H9 (cell line): ENCODE results near the gene SEMA3E. TPM values are rescaled to one million over a fixed set of nuclear protein-coding genes. Genes with fewer than 3 reads are reported as not detected.

Experiments
- DNase-seq: peaks from one replicate; pipeline ENCODE4 v3.0.0-alpha.2; 2017
- H2AFZ ChIP-seq: one replicate; pipeline ENCODE4 v1.6.1; 2013; ENCODE audit warnings: mild to moderate bottlenecking, low read length, control low read depth, moderate library complexity
- H2AK5ac ChIP-seq: 2 replicates; pipeline ENCODE4 v1.6.1; 2013; ENCODE audit warnings: low read length, control low read depth, mixed read lengths; ENCODE audit not compliant: insufficient read length
- H2BK120ac ChIP-seq: one replicate; pipeline ENCODE4 v1.6.1; 2013; ENCODE audit warnings: low read depth, mild to moderate bottlenecking, low read length, control low read depth, inconsistent platforms; ENCODE audit not compliant: poor library complexity, severe bottlenecking
- H2BK12ac ChIP-seq: 2 replicates; pipeline ENCODE4 v1.6.1; 2013; ENCODE audit warnings: low read length, control low read depth, mixed read lengths, low read depth; ENCODE audit not compliant: insufficient read length
- H2BK15ac ChIP-seq: 2 replicates; pipeline ENCODE4 v1.6.1; 2013; ENCODE audit warnings: low read depth, low read length, control low read depth
- H2BK20ac ChIP-seq: one replicate; pipeline ENCODE4 v1.6.1; 2013; ENCODE audit warnings: low read depth, mild to moderate bottlenecking, low read length, control low read depth, inconsistent platforms; ENCODE audit not compliant: poor library complexity, severe bottlenecking
- H2BK5ac ChIP-seq: 2 replicates; pipeline ENCODE4 v1.6.1; 2013; ENCODE audit warnings: low read length, control low read depth, mixed read lengths; ENCODE audit not compliant: insufficient read length
- H3K14ac ChIP-seq: 2 replicates; pipeline ENCODE4 v1.6.1; 2013; ENCODE audit warnings: low read length, control low read depth; ENCODE audit not compliant: insufficient read depth
- H3K18ac ChIP-seq: 2 replicates; pipeline ENCODE4 v1.6.1; 2013; ENCODE audit warnings: low read depth, mild to moderate bottlenecking, mixed read lengths, low read length, control low read depth; ENCODE audit not compliant: insufficient read length
- H3K23ac ChIP-seq: 2 replicates; pipeline ENCODE4 v1.6.1; 2013; ENCODE audit warnings: low read length, control low read depth, mixed read lengths, low read depth; ENCODE audit not compliant: insufficient read length
- H3K23me2 ChIP-seq: 2 replicates; pipeline ENCODE4 v1.6.1; 2013; ENCODE audit warnings: low read depth, mild to moderate bottlenecking, mixed read lengths, low read length, control low read depth; ENCODE audit not compliant: insufficient read length, poor library complexity, severe bottlenecking
- H3K27ac ChIP-seq: 2 replicates; pipeline ENCODE4 v1.5.1; 2013; ENCODE audit warnings: low read length, control low read depth, mixed read lengths, low read depth; ENCODE audit not compliant: insufficient read length
- H3K27me3 ChIP-seq: 2 replicates; pipeline ENCODE4 v1.6.1; 2013; ENCODE audit warnings: low read length, control low read depth, inconsistent platforms; ENCODE audit not compliant: insufficient read depth
- H3K4ac ChIP-seq: 2 replicates; pipeline ENCODE4 v1.6.1; 2013; ENCODE audit warnings: low read depth, mild to moderate bottlenecking, control low read depth, inconsistent platforms, low read length, moderate library complexity
- H3K4me1 ChIP-seq: 2 replicates; pipeline ENCODE4 v1.6.1; 2013; ENCODE audit warnings: low read length, control low read depth, inconsistent platforms; ENCODE audit not compliant: insufficient read depth
- H3K4me2 ChIP-seq: 2 replicates; pipeline ENCODE4 v1.6.1; 2013; ENCODE audit warnings: low read length, control low read depth, mixed read lengths; ENCODE audit not compliant: insufficient read length, insufficient read depth
- H3K56ac ChIP-seq: 2 replicates; pipeline ENCODE4 v1.6.1; 2013; ENCODE audit warnings: low read depth, mild to moderate bottlenecking, mixed read lengths, low read length, control low read depth; ENCODE audit not compliant: insufficient read length
- H3K79me1 ChIP-seq: 2 replicates; pipeline ENCODE4 v1.6.1; 2013; ENCODE audit warnings: low read depth, mild to moderate bottlenecking, moderate library complexity, low read length, control low read depth, inconsistent platforms; ENCODE audit not compliant: insufficient read depth, poor library complexity, severe bottlenecking
- H3K79me2 ChIP-seq: 2 replicates; pipeline ENCODE4 v1.6.1; 2013; ENCODE audit warnings: low read length, control low read depth, inconsistent platforms; ENCODE audit not compliant: insufficient read depth
- H3K9ac ChIP-seq: 2 replicates; pipeline ENCODE4 v1.6.1; 2013; ENCODE audit warnings: low read length, control low read depth, mixed read lengths; ENCODE audit not compliant: insufficient read length; ENCODE audit errors: extremely low read depth
- H3K9me3 ChIP-seq: one replicate; pipeline ENCODE4 v1.6.1; 2013; ENCODE audit warnings: low read depth, low read length, inconsistent platforms; ENCODE audit not compliant: control insufficient read depth
- H3T11ph ChIP-seq: one replicate; pipeline ENCODE4 v1.6.1; 2013; ENCODE audit warnings: mild to moderate bottlenecking, low read length, control low read depth, inconsistent platforms
- H4K20me1 ChIP-seq: one replicate; pipeline ENCODE4 v1.6.1; 2013; ENCODE audit not compliant: control insufficient read depth, insufficient read length, insufficient read depth
- H4K5ac ChIP-seq: 2 replicates; pipeline ENCODE4 v1.6.1; 2013; ENCODE audit warnings: low read depth, mild to moderate bottlenecking, mixed read lengths, low read length, control low read depth; ENCODE audit not compliant: insufficient read length
- H4K8ac ChIP-seq: replicated peaks from 2 replicates; pipeline ENCODE4 v1.6.1; 2013; ENCODE audit warnings: low read length, control low read depth, mixed read lengths, low read depth; ENCODE audit not compliant: insufficient read length
- H4K91ac ChIP-seq: 2 replicates; pipeline ENCODE4 v1.6.1; 2013; ENCODE audit warnings: low read depth, mild to moderate bottlenecking, moderate library complexity, mixed read lengths, low read length, control low read depth; ENCODE audit not compliant: insufficient read length
- H3K27ac Mint-ChIP-seq, 3 experiments: 2 replicates in 2 of 3; 3 replicates in 1 of 3; pipeline ENCODE4 v1.8.0; 2020 to 2021; ENCODE audit warnings: mixed read lengths in 3 of 3, mild to moderate bottlenecking in 1 of 3, moderate library complexity in 1 of 3
- H3K27me3 Mint-ChIP-seq: 2 replicates; pipeline ENCODE4 v1.8.0; 2021; ENCODE audit warnings: low read depth, mild to moderate bottlenecking, moderate library complexity, mixed read lengths
- H3K36me3 Mint-ChIP-seq, 3 experiments: 2 replicates in 2 of 3; 3 replicates in 1 of 3; pipeline ENCODE4 v1.8.0; 2020 to 2021; ENCODE audit warnings: low read depth in 3 of 3, mixed read lengths in 3 of 3; ENCODE audit not compliant: insufficient read depth in 1 of 3
- H3K4me1 Mint-ChIP-seq, 2 experiments: 2 replicates each; pipeline ENCODE4 v1.8.0; 2020; ENCODE audit warnings: mixed read lengths in 2 of 2
- H3K4me3 Mint-ChIP-seq, 2 experiments: 2 replicates in 1 of 2; 3 replicates in 1 of 2; pipeline ENCODE4 v1.8.0; 2020 to 2021; ENCODE audit warnings: mild to moderate bottlenecking in 2 of 2, mixed read lengths in 2 of 2, moderate library complexity in 1 of 2
- H3K9me3 Mint-ChIP-seq, 2 experiments: 2 replicates in 1 of 2; 3 replicates in 1 of 2; pipeline ENCODE4 v1.8.0; 2020; ENCODE audit warnings: mild to moderate bottlenecking in 2 of 2, mixed read lengths in 2 of 2, moderate library complexity in 1 of 2
- CTCF ChIP-seq: fragments of 200-600 bp; sonication (generic); conservative IDR thresholded peaks from 3 replicates; pipeline ENCODE4 v1.8.0; 2021; ENCODE audit warnings: antibody characterized with exemption, mild to moderate bottlenecking
- WGBS: extraction: QIAGEN DNeasy Blood & Tissue Kit; methylation state at CpG from one replicate; pipeline ENCODE4 v1.1.7; 2013; ENCODE audit warnings: missing lambda C conversion rate, low lambda C conversion rate, mixed read lengths; ENCODE audit not compliant: insufficient read length; ENCODE audit errors: extremely low coverage; 5-methylcytosine and 5-hydroxymethylcytosine counted together
- total RNA-seq: library from RNA; stranded (reverse); gene quantifications from 2 replicates; pipeline ENCODE4 v1.2.1, GENCODE V29; 2021

Gene SEMA3E
- total RNA-seq, 1 experiment from 2014 or later: 0.39 TPM

GRCh38 chr7:83633516-83633915 lies 15.4 kb downstream of the SEMA3E start:
- no CpG with 5 or more reads among the region's 2 CpGs for whole genome bisulfite sequencing
- Histone ChIP-seq H3K23ac (no peak overlapping the region), H3K79me2 (no peaks in the 10 kb centered on the region), H2BK120ac (no peak overlapping the region), H3K79me1 (no peaks in the 10 kb centered on the region), H3K4me2 (no peak overlapping the region), H2BK12ac (no peak overlapping the region), H2BK5ac (no peak overlapping the region), H3K27me3 (no peaks in the 10 kb centered on the region), H3K4me1 (no peaks in the 10 kb centered on the region; the same call in 1 of the 2 replicates), H2BK15ac (no peak overlapping the region), H3K18ac (no peak overlapping the region), H2BK20ac (no peak overlapping the region), H3K27ac (no peak overlapping the region), H4K91ac (no peak overlapping the region), H3K23me2 (no peaks in the 10 kb centered on the region), H4K5ac (no peak overlapping the region), H3K14ac (no peak overlapping the region), H3K9ac (no peak overlapping the region), H2AK5ac (no peak overlapping the region), H3K4ac (no peak overlapping the region), H2AFZ (no peak overlapping the region), H4K20me1 (no peaks in the 10 kb centered on the region), H4K8ac (no peak overlapping the region), H3K56ac (no peak overlapping the region), H3K9me3 (no peaks in the 10 kb centered on the region), H3T11ph (no peak overlapping the region)
- Mint-ChIP-seq H3K4me1 (peaks cover 9 to 14% of the 10 kb centered on the region in 2 experiments), H3K36me3 (peaks cover 0 to 17% (median 3%) of the 10 kb centered on the region in 3 experiments; a peak in 5 of 7 replicates), H3K27ac (peak overlapping the region in 1 of 3 experiments; percentile 6; a peak in 1 of 7 replicates), H3K9me3 (peaks cover 6 to 9% of the 10 kb centered on the region in 2 experiments; a peak in 4 of 5 replicates), H3K4me3 (no peak overlapping the region), H3K27me3 (no peaks in the 10 kb centered on the region)
- DNase-seq: no peak
- TF ChIP-seq CTCF: no peak
